ENCODE measurements around the gene DNAJB6.

DNAJB6 gene

DNA sequence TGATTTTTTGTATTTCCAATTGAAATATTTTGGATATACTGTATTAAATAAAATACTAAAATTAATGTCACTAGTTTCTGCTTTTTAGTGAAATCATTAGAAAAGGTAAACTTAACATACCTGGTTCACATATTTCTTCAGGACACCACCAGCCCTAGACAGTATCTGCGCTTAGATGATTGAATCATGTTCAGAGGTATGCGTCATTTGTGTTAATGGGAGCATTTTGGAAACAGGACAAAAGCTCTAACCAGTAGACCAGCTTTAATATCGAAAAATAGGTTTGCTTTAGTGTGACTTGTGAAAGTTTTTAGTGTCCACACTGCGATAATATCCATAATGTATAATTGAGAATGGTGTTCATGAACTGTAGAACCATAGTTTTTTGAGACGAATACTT lies 47.1 kb downstream of the DNAJB6 start:
- Histone ChIP-seq H2AFZ (ENCODE audit: low read depth, low read length) (no peak overlapping the region), H3K4me3 (ENCODE audit: low read length) (no peak overlapping the region), H3K36me3 (ENCODE audit: insufficient read depth, low read length) (peaks cover 60% of the 10 kb centered on the region), H3K4me1 (ENCODE audit: insufficient read depth, low read length) (no peaks in the 10 kb centered on the region), H3K9me3 (ENCODE audit: low read length) (no peaks in the 10 kb centered on the region), H3K27me3 (ENCODE audit: insufficient read depth, low read length) (no peaks in the 10 kb centered on the region)

DNA sequence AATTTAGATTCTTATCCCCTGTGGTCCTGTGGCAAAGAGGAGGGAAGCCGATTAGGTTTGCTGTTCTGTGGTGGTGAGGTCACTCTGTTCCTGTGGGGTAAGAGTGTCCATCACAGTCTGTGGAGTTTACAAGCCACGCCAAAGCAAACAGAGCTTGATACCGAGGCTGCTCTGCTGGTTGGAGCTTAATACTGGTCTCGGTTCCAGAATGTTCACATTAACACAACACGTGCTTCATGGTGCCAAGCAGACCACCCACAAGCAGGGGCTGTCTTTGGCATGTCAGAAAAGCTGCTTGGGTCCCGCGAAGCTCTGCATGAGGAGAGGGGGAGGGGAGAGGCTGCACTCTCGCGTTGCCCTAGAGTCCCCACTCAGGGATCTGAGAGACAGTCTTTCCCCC lies 47.5 kb downstream of the DNAJB6 start:
- Histone ChIP-seq H3K27me3 (ENCODE audit: insufficient read depth, low read length) (no peaks in the 10 kb centered on the region), H3K9me3 (ENCODE audit: low read length) (no peaks in the 10 kb centered on the region), H3K36me3 (ENCODE audit: insufficient read depth, low read length) (peaks cover 64% of the 10 kb centered on the region), H3K4me1 (ENCODE audit: insufficient read depth, low read length) (no peaks in the 10 kb centered on the region), H2AFZ (ENCODE audit: low read depth, low read length) (no peak overlapping the region), H3K4me3 (ENCODE audit: low read length) (no peak overlapping the region)

- no peak overlapping the region for H2AFZ ChIP-seq (ENCODE audit: low read depth, low read length)
- H3K27me3 ChIP-seq (ENCODE audit: insufficient read depth, low read length) = no peaks in the 10 kb centered on the region
- no peaks in the 10 kb centered on the region for H3K9me3 ChIP-seq (ENCODE audit: low read length)
- H3K36me3 ChIP-seq (ENCODE audit: insufficient read depth, low read length) = peaks cover 72% of the 10 kb centered on the region
- no peak overlapping the region for H3K4me3 ChIP-seq (ENCODE audit: low read length)
- H3K4me1 ChIP-seq (ENCODE audit: insufficient read depth, low read length) = no peaks in the 10 kb centered on the region
These were observed 50.4 kb downstream of the DNAJB6 start for GRCh38 chr7:157386979-157387800.

- Histone ChIP-seq H3K9me3 (ENCODE audit: low read length) (no peaks in the 10 kb centered on the region), H2AFZ (ENCODE audit: low read depth, low read length) (no peak overlapping the region), H3K27me3 (ENCODE audit: insufficient read depth, low read length) (no peaks in the 10 kb centered on the region), H3K36me3 (ENCODE audit: insufficient read depth, low read length) (peaks cover 63% of the 10 kb centered on the region), H3K4me3 (ENCODE audit: low read length) (no peak overlapping the region), H3K4me1 (ENCODE audit: insufficient read depth, low read length) (no peaks in the 10 kb centered on the region)
These were observed 51.5 kb downstream of the DNAJB6 start for GRCh38 chr7:157388301-157388700.

DNA sequence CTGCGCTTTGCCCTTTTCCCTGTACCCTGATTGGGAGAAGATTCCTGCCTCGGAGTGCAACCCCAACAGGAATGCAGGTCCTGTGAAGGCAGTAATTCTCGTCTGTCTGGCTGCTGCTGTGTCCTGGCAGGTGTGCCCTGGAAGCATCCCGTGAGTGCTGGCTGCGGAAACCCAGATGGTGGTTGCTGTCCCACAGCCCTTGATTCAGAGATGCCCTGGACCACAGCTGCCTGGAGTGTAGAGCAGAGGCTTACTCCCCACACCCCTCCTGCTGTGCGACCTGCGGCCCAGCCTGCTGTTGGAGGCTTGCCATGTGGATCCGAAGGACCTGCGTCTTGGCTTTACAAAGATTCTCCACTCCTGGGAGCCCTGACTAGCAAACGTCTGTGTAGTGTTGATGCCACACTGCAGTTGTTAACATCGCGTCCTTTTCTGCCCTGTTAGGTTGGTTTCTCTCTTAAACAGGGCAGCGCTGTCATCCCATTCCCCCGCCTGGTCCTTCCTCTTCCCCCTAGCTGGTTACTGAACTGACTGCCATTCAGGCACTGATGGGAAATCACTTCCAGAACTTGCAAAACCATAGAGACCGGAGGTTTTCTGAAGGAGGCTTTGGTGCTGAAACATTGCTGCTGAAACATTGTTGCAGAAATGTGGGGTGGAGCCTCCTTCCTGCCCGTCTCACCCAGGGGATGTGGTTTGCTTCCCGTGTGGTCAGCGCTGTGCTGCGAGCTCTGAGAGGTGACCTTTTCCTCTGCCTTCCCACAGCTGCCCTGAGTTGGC lies 53.3 kb downstream of the DNAJB6 start:
- H3K4me3 ChIP-seq (ENCODE audit: low read length) = no peak overlapping the region
- no peak overlapping the region for H2AFZ ChIP-seq (ENCODE audit: low read depth, low read length)
- H3K27me3 ChIP-seq (ENCODE audit: insufficient read depth, low read length) = no peaks in the 10 kb centered on the region
- no peaks in the 10 kb centered on the region for H3K4me1 ChIP-seq (ENCODE audit: insufficient read depth, low read length)
- H3K36me3 ChIP-seq (ENCODE audit: insufficient read depth, low read length) = peaks cover 48% of the 10 kb centered on the region
- no peaks in the 10 kb centered on the region for H3K9me3 ChIP-seq (ENCODE audit: low read length)

DNA sequence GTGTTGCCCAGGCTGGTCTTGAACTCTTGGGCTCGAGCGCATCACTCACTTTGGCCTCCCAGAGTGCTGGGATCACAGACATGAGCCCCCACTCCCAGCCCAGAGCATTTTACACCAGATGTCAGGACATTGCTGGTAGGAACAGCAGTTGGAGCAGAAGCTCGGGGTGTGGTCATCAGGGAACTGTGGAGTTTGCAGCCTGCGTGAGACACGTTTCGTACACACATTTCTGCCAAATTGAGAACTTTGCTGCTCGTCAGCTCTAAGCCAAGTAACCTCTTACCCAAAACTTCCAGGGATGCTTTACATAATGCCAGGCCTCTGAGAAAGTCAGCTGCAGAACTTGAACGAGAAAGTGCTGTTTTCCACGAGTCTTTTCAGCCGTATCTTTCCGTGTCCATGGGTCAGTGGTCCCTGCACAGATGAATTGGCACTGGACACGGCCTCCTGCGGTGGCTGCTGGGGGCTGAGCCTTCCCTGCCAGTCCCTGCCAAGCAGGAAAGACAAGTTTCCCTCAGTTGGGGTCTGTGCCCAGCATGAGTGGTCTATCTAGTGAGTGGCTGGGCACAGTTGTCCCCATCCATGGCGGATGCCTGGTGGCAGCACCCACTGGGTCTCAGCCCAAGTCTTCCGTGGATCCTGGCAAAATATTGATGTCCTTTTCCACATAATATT lies 54.4 kb downstream of the DNAJB6 start:
- no peaks in the 10 kb centered on the region for H3K9me3 ChIP-seq (ENCODE audit: low read length)
- H3K36me3 ChIP-seq (ENCODE audit: insufficient read depth, low read length) = peaks cover 44% of the 10 kb centered on the region
- H2AFZ ChIP-seq (ENCODE audit: low read depth, low read length) = no peak overlapping the region
- no peaks in the 10 kb centered on the region for H3K27me3 ChIP-seq (ENCODE audit: insufficient read depth, low read length)
- H3K4me1 ChIP-seq (ENCODE audit: insufficient read depth, low read length) = no peaks in the 10 kb centered on the region
- no peak overlapping the region for H3K4me3 ChIP-seq (ENCODE audit: low read length)

DNA sequence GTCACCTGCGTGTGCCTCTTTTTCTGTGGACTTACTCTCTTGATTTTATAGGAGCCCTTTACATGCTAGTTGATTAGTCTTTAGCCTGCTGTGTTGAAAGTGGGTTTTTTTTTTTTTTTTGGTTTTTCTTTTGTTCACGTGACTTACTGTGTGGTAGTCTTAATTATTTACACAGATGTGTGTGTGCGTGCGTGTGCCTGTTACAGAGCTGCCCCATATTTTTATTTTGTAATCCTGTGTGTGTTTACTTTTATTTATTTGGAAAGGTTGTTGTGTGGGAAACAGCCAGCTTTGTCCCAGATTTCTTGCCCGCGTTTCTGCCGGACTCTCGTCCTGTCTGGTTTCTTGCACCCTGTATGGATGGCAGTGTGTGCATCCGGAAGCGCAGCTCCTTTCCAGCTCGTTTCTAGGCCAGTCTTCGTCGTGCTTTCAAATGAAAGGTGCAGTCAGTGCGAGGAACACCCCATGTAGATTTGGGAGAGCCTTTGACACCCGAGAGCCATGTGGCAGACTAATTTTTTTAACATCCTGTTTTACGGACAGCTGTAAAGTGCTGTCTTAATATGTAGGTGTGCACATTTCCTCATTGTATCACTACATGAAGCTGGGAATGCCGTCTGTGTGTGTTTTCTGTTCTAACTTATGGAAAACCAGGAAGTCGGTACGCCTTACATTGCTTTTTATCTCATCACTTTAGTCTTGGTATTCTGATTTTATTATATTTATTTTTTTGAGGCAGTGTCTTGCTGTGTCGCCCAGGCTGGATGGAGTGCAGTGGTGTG lies 55.6 kb downstream of the DNAJB6 start:
- Histone ChIP-seq H3K9me3 (ENCODE audit: low read length) (no peaks in the 10 kb centered on the region), H3K27me3 (ENCODE audit: insufficient read depth, low read length) (no peaks in the 10 kb centered on the region), H2AFZ (ENCODE audit: low read depth, low read length) (no peak overlapping the region), H3K4me1 (ENCODE audit: insufficient read depth, low read length) (no peaks in the 10 kb centered on the region), H3K4me3 (ENCODE audit: low read length) (no peak overlapping the region), H3K36me3 (ENCODE audit: insufficient read depth, low read length) (peaks cover 34% of the 10 kb centered on the region)

GRCh38 chr7:157394246-157395191 lies 57.7 kb downstream of the DNAJB6 start:
- no peak overlapping the region for H2AFZ ChIP-seq (ENCODE audit: low read depth, low read length)
- peaks cover 5% of the 10 kb centered on the region for H3K9me3 ChIP-seq (ENCODE audit: low read length)
- H3K27me3 ChIP-seq (ENCODE audit: insufficient read depth, low read length) = no peaks in the 10 kb centered on the region
- peaks cover 26% of the 10 kb centered on the region for H3K36me3 ChIP-seq (ENCODE audit: insufficient read depth, low read length)
- no peak overlapping the region for H3K4me3 ChIP-seq (ENCODE audit: low read length)
- no peaks in the 10 kb centered on the region for H3K4me1 ChIP-seq (ENCODE audit: insufficient read depth, low read length)

GRCh38 chr7:157395206-157395605 lies 58.4 kb downstream of the DNAJB6 start:
- H3K9me3 ChIP-seq (ENCODE audit: low read length) = peaks cover 10% of the 10 kb centered on the region
- H3K4me3 ChIP-seq (ENCODE audit: low read length) = no peak overlapping the region
- peaks cover 25% of the 10 kb centered on the region for H3K36me3 ChIP-seq (ENCODE audit: insufficient read depth, low read length)
- no peaks in the 10 kb centered on the region for H3K4me1 ChIP-seq (ENCODE audit: insufficient read depth, low read length)
- no peak overlapping the region for H2AFZ ChIP-seq (ENCODE audit: low read depth, low read length)
- no peaks in the 10 kb centered on the region for H3K27me3 ChIP-seq (ENCODE audit: insufficient read depth, low read length)

- peaks cover 12% of the 10 kb centered on the region for H3K9me3 ChIP-seq (ENCODE audit: low read length)
- H3K4me3 ChIP-seq (ENCODE audit: low read length) = no peak overlapping the region
- peaks cover 18% of the 10 kb centered on the region for H3K36me3 ChIP-seq (ENCODE audit: insufficient read depth, low read length)
- no peaks in the 10 kb centered on the region for H3K4me1 ChIP-seq (ENCODE audit: insufficient read depth, low read length)
- no peak overlapping the region for H2AFZ ChIP-seq (ENCODE audit: low read depth, low read length)
- no peaks in the 10 kb centered on the region for H3K27me3 ChIP-seq (ENCODE audit: insufficient read depth, low read length)
These were observed 59.7 kb downstream of the DNAJB6 start for GRCh38 chr7:157396316-157397035.

GRCh38 chr7:157397036-157397720 lies 60.4 kb downstream of the DNAJB6 start:
- Histone ChIP-seq H2AFZ (ENCODE audit: low read depth, low read length) (no peak overlapping the region), H3K27me3 (ENCODE audit: insufficient read depth, low read length) (no peaks in the 10 kb centered on the region), H3K4me3 (ENCODE audit: low read length) (no peak overlapping the region), H3K9me3 (ENCODE audit: low read length) (peaks cover 12% of the 10 kb centered on the region), H3K36me3 (ENCODE audit: insufficient read depth, low read length) (peaks cover 21% of the 10 kb centered on the region), H3K4me1 (ENCODE audit: insufficient read depth, low read length) (no peaks in the 10 kb centered on the region)

Data from neuron (in vitro differentiated cells).